Stimulated activated CD4-positive, alpha-beta T cell treated with anti-CD3 and anti-CD28 coated beads, Interleukin-4, amount 100 ng/mL, for 1 hour (primary cell): ENCODE results near the gene PPP1R1C.
"Not testable (repeated sequence)": the region's sequence is repeated elsewhere in the genome, so short reads cannot be mapped to it uniquely, and the experiment has no call there.

Experiments used
- DNase-seq: peaks from one replicate; pipeline ENCODE4 v3.0.0-alpha.2; 2020

PPP1R1C gene

DNA sequence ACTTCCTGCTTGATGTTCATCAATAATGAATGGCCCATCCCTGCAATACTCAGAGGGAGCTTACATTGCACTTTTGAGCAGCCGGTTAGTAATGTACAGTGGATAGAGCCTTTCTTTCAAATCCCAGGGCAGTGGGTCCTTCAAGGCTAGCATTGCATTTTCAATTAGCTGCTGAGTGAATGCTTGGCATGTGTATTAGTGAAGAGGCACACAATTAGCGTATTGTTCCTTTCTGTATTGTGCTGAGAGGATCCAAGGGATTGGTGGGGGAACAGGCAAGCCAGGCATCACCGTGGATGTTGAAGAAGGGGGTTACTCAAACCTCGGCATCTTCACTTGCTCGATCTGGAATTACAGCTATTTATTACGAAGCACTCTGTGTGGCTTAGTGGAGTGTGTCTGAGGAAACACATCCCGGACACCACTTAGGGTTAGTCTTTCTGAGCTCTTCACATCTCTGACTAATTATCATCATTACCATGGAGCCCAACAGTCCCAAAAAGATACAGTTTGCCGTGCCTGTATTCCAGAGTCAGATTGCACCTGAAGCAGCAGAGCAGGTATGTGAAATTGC, at the start of gene PPP1R1C:
TSS of gene PPP1R1C (plus strand) at position 222 of the 574 bp plus-strand sequence. CDS start at position 480, 258 bp downstream.
- no peak for DNase-seq

DNA sequence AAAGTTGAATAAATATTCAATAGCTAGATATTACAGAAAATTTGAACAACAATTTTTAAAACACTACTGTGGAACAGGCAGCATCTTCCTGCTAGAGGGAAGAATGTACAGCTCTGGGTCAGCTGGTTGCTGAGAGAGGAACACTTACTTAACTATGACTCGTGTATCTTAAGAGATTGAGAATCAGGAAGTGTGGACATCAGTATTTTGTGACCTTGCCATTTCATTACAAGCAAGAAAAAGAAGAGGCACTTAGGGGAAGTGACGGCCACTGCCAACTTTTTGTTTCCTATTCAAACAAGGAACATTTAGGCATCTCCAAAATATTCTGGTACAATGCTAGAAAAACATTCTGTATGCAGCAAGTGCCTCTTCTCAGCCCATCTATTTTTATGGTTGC, 48.2 kb upstream of the PPP1R1C start:
- DNase-seq, result no peak

DNA sequence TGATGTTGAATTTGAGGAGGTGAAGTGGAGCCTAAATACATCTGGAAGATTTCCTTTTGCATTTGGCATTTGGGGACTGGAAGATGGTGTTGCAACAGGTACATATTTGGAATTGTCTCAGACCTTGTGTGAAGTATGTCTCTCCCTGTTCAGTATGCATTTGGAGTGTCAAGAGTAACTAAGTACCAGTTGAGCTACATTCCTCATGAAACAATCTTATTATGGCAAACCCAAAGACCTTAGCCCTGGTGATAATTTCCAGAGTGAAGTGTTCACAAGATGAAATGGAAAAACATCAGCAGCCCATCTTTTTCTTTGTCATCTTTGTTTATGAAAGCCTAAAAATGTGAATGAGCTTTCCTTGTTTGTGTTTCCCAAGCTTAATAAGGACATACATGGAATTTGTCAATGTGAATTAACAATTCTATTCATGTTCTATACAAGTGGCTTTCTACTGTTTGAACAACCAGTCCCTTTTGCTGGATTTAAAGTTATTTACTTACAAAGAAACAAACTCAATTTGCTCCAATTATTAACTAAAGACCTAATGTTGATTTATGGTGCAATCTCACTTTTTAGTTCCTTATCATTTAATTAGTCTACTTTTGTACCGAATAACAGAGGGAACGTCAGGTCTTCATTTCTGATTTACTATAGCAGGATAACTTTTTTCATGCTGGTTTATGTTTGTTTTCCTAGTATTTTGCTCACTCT, 42.1 kb upstream of the PPP1R1C start:
- DNase-seq, result no peak

DNA sequence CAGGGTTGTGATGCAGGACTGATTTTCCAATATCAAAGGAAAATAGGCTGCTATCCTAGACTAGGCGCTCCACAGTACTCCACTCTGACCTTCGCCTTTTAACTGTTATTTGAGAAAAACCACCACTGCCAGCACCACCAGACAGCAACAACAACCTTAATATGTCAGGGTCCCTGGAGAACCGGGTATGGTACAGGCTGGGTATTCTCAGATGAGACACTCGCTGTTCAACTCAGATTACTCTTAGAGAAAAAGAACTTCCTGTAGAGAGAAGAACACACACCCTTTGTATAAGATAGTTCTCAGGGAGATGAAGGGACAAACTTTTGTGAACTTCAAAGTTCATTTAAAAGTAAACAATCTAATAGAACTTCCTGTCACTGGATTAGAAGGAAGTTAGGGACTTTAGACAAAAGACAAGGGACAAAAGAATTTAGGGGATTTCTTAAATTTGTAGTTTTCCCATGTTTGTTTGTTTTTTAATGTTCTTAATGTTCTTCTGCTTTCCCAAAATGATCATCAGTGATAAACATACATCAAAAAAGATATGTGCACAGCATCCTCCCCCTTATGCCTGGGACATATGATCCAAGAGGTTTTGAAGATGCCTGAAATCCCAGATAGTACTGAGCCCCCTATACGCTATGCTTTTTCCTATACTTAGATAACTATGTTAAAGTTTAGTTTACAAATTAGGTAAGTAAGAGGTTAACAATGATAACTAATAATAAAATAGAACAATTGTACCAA, 41.3 kb upstream of the PPP1R1C start:
- DNase-seq, result no peak

DNA sequence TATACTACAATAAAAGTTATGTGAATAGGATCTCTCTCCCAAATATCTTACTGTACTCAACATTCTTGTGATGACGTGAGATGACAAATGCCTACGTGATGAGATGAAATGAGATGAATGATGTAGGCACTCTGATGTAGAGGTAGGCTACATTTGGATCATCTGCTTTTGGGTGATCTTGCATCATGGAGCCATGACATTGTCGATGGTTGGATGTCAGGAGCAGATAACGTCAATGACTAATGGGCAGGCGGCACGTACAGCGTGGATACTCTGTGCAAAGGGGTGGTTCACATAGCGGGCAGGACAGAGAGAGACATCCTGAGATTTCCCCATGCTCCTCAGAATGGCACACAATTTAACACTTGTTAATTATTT, 40.8 kb upstream of the PPP1R1C start:
- DNase-seq, result no peak

DNA sequence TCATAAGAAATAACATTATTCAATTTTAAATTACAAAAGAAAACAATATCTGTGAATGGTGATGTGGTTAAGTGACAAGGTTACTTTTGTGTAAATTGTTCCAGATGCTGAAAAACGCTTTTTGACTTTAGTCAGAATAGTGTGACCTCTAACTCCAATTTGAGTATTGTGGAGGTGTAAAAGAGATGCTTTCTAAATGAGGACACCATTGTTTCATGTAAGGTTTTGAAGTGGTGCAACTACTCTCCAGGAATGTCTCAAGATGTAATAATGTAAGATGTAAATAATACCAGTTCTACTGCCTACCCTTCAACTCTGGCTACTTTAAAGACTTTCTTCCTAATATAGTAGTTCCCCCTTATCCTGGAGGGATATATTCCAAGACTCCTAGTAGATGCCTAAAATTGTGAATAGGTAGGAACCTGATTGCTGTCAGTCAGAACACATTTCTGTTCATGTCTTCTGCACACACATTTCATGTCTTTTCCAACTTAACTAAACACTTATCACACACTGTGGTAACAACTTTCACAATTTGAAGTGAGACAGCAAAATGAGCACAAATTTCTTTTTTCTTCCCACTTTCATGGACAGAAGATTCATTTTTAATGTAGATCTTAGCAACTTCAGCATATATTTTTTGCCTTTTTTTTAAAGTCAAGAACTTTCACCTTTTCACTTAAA, 39.1 kb upstream of the PPP1R1C start:
- DNase-seq, result no peak

DNA sequence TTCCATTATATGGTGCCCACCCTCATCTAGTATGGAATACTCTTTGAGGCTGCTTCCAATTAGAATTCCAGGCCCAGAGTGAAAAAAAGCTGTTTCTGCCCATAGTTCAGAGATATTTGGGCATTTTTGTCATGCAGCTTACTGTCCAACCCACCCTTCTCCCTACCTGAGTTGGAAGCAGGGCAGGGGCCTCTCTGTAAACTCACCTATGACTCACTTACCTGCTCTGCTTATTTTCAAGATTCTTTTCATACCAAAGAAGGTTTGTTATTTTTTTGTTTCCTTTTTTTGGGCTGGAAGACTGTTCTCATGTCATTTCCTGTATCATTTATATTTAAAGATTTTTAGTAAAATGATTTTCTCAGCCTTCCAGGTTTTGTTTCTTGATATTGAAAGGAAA, 38.4 kb upstream of the PPP1R1C start:
- no peak for DNase-seq

DNA sequence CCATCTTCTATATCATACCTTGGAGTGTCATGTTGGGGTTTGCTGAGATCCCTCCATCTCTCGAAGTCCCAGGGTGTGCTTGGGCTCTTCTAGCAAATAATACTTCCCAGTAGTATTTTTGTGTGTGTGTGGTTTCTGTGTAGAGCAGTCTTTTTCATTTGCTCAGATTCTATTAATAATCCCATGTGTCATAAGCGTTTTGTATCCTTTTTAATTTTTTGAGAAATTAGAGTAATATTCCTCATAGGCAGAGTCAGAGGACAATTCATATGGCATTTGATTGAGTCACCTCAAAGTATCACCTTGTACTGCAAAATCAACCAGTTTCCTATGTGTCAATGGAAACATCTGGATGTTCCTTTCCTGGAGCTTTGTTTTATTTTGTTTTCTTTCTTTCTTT, 37.4 kb upstream of the PPP1R1C start:
- no peak for DNase-seq

DNA sequence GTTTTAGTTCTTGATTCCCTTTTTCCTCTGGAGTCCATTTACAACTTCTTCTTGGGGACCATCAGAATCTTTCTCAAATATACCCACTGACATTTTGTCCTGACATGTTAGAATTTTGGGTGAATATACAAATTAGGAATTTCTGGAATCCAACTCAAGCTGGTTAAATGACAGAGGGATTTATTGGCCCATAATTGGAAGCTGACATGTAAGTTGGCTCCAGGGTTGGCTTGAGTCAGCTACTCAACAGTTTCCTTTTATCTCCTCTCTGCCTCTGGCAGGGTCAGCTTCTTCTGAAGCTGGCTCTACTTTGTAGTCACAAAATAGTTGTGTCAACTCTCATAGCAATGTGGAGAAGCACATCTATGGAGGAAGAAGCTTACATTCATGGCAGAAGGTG, 36.6 kb upstream of the PPP1R1C start:
- DNase-seq, result no peak

DNA sequence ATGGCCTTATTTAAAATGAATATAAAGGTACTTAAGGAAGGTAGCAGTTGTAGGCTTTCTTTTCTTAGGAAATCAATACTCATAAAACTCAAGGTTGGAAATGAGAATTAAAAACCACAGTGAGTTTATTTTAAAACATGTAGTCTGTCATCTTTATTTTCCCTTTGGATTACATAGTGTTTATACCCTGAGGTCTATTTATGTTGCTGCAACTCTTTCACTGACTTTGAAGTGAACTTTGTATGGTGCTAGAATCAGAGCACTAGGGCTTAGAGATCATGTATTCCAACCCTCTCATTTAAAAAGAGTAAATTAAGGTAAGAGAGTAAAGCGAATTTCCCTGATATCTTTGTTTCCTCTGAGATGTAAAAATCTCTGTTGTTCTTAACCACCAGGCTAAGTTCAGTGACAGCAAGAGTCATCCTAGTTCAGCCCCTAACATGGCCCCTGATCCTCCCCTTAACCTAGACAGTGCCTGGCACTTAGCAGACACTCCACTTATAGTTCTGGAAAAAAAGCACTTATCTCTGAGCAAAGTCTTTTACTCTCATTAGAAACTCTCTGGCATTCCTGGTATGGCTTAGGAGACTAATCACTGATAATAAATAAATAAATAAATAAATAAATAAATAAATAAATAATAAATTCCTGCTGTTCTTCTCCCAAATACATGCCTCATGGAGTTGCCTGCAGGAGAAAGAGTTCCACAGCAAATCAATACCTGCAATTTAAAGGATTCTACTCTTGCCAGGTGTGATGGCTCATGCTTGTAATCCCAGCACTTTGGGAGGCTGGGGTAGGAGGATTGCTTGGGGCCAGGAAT, 33.0 kb upstream of the PPP1R1C start:
- DNase-seq, result no peak

GRCh38 chr2:181953881-181954537, 31.6 kb upstream of the PPP1R1C start:
- peak; percentile 51 for DNase-seq

DNA sequence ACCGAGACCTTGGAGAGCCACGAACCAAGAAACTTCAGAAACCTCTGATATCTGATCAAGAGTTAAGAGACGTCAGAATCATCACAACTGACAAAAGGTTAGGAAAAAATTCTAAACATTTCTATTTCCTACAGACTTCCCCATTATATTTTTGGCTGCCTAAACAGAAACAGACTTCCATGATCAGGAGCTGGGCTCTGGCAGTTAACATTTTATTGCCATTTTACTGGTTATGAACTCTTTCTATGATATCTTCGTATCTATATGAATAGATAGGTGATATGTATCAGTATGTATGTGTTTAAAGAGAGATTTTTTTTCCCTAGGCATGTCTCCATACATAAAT, 31.1 kb upstream of the PPP1R1C start:
- DNase-seq, result no peak

DNA sequence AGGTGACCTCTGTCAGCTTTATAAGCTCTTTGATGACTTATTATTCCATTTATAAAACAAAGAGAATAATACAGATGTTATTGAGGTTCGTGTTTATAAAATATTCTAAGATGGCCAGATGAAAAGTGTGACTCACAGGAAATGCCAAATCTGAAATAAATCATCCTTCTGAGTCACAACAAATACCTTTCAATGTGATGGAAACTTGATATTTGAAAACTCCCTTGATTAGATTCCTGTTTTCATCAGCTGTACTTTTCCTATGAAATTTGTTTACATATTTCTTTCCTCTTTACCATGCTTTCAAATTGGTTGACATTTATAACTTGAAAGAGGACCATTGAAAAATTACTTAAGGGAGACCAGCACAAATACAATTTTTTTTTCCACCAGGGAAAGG, 30.6 kb upstream of the PPP1R1C start:
- no peak for DNase-seq

- DNase-seq, result not testable (repeated sequence)
Measured at GRCh38 chr2:181955866-181956265, 29.8 kb upstream of the PPP1R1C start.

DNA sequence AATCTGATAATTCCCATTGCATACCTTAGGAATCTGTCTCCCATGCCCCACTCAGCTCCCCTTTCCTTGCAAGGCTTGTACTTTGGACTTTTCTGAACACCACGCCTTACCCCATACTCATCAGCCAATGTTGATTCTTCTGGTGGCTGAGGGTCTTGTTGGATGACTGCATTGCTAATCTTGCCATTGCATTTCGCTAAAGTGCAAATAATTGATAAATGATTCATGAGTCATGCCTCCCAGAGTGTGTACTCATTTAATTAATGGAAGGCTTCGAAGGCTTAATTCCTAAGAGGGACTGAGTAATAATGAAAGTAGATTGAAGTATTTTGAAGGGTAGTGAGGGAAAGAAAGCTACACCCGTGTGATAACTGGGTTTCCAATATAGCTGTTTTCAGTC, 28.0 kb upstream of the PPP1R1C start:
- DNase-seq, result no peak

DNA sequence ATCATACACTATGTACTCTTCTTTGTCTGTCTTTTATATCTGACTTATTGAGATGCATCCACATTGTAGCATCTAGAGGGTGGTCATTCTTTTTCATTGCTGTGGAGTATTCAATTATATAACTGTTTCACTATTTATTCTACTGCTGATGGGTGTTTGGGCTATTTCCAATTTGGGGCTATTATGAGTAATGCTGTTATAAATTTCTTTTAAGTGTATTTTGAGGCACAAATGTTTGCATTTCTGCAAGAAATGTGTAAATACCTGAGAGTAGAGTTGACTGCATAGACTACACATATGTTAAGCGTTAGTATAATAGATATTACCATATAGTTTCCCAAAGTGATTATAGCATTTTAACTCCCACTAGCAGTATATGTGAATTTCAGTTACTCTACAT, 26.9 kb upstream of the PPP1R1C start:
- DNase-seq, result no peak

DNA sequence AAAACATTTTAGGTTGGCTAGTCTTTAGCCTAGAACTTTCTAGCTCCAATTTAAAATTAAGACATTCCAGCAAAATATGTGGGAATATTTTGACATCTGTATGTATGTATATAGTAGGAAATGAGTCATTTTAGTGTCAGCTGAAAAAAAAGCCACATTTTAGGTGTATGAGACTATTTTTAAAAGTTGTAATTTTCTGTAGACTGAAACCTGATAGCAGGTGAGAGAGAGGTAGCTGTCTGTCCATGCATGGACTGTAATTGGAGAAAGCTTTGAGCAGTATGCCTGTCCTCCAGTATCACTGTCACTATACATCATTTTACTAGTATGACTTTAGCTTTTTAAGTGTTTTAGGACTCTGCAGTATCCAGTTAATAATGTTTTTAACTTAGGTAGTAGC, 26.1 kb upstream of the PPP1R1C start:
- DNase-seq, result no peak

- DNase-seq, result not testable (repeated sequence)
Measured at GRCh38 chr2:181961167-181961566, 24.5 kb upstream of the PPP1R1C start.

DNA sequence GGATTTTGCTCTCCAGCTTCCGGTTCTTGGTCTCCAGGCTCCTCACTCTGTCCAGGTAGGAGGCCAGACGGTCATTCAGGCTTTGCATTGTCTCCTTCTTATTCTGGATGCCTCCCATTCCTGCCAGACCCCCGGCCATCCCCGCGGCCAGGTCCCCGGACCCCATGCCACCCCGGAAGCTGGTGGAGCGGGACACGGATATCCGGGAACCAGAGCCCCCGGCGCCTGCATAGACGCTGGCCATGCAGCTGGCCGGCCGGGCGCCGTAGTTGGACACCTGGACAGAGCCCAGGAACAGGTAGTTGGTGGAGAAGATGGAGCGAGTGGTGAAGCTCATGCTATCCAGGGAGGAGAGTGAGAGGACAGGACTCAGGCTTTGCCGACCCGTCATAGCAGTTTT, 23.5 kb upstream of the PPP1R1C start:
- DNase-seq, result no peak

- DNase-seq, result no peak
Measured at GRCh38 chr2:181970160-181970794, 15.4 kb upstream of the PPP1R1C start.

GRCh38 chr2:181971032-181971431, 14.6 kb upstream of the PPP1R1C start:
- no peak for DNase-seq
